Measurements from ENCODE around the gene AKAP9.

- TF ChIP-seq CTCF (IDR thresholded peaks at IDR 0.05): no peak
- no peak for TF ChIP-seq POLR2A (IDR thresholded peaks at IDR 0.05)
These were observed 788 bp downstream of the AKAP9 start for GRCh38 chr7:91941450-91941849.
